Measurements from ENCODE around the gene PLCH2. TPM values are rescaled to one million over a fixed set of nuclear protein-coding genes. Genes with fewer than 3 reads are reported as not detected.
"Not testable (repeated sequence)": the region's sequence is repeated elsewhere in the genome, so short reads cannot be mapped to it uniquely, and the experiment has no call there.

PLCH2 gene
- total RNA-seq, 2 experiments from 2014 or later, result 9.8 to 11.8 TPM

- ChIA-PET CTCF (interaction anchor here (0.7 to 3.8 kb wide), 13 partner anchors 8 to 352 kb away, joined by 3 to 51 read pairs (median 6); partner anchors contain the start of genes FAAP20, PANK4, PEX10 and PRXL2B), POLR2A (interaction anchor here (1.0 to 5.5 kb wide), 18 partner anchors 9 to 353 kb away, joined by 3 to 96 read pairs (median 8); partner anchors contain the start of genes FAAP20, HES5, MORN1 and PANK4)
- H3K4me1 Mint-ChIP-seq (ENCODE audit: low read depth), result peaks cover 38% of the 10 kb centered on the region
- H3K27ac Mint-ChIP-seq, result peak overlapping the region; percentile 98
- DNase-seq, result peak; percentile 83
- H3K9me3 Mint-ChIP-seq (ENCODE audit: insufficient read depth), result no peaks in the 10 kb centered on the region
- H3K36me3 Mint-ChIP-seq (ENCODE audit: low read depth), result peaks cover 2% of the 10 kb centered on the region
- H3K4me3 Mint-ChIP-seq, result peak overlapping the region; percentile 85
- peak; percentile 22 for ATAC-seq
- no peaks in the 10 kb centered on the region for H3K27me3 Mint-ChIP-seq (ENCODE audit: low read depth)
Measured at GRCh38 chr1:2547210-2548067, 71.3 kb downstream of the PLCH2 start.

GRCh38 chr1:2548068-2548589, 72.0 kb downstream of the PLCH2 start:
- H3K4me3 Mint-ChIP-seq, result peak overlapping the region; percentile 85
- H3K9me3 Mint-ChIP-seq (ENCODE audit: insufficient read depth), result no peaks in the 10 kb centered on the region
- H3K27me3 Mint-ChIP-seq (ENCODE audit: low read depth), result no peaks in the 10 kb centered on the region
- DNase-seq (peak; percentile 90), ATAC-seq (peak; percentile 25)
- peaks cover 38% of the 10 kb centered on the region for H3K4me1 Mint-ChIP-seq (ENCODE audit: low read depth)
- H3K27ac Mint-ChIP-seq, result peak overlapping the region; percentile 98
- ChIA-PET POLR2A (interaction anchor here (0.6 to 5.5 kb wide), 19 partner anchors 8 to 353 kb away, joined by 3 to 96 read pairs (median 5); partner anchors contain the start of genes FAAP20, HES5, MORN1 and PANK4), CTCF (interaction anchor here (1.0 to 3.8 kb wide), 13 partner anchors 8 to 353 kb away, joined by 3 to 51 read pairs (median 6); partner anchors contain the start of genes FAAP20, PANK4, PEX10 and PLCH2)
- peaks cover 2% of the 10 kb centered on the region for H3K36me3 Mint-ChIP-seq (ENCODE audit: low read depth)

- CTCF ChIA-PET, result interaction anchor here (1.1 to 2.7 kb wide), 2 partner anchors 290 to 354 kb away, joined by 3 to 13 read pairs; partner anchors contain the start of gene FAAP20
- POLR2A ChIA-PET, result interaction anchor here (0.7 to 4.8 kb wide), 6 partner anchors 11 to 157 kb away, joined by 3 to 59 read pairs (median 4); partner anchors contain the start of genes MORN1 and RER1
- ATAC-seq; H3K36me3 Mint-ChIP-seq (ENCODE audit: low read depth); H3K9me3 Mint-ChIP-seq (ENCODE audit: insufficient read depth); DNase-seq; H3K27me3 Mint-ChIP-seq (ENCODE audit: low read depth): not testable (repeated sequence)
- Mint-ChIP-seq H3K27ac (peak overlapping the region; percentile 98), H3K4me1 (ENCODE audit: low read depth) (peaks cover 42% of the 10 kb centered on the region), H3K4me3 (peak overlapping the region; percentile 85)
Measured at GRCh38 chr1:2549367-2550029, 73.4 kb downstream of the PLCH2 start.

DNA sequence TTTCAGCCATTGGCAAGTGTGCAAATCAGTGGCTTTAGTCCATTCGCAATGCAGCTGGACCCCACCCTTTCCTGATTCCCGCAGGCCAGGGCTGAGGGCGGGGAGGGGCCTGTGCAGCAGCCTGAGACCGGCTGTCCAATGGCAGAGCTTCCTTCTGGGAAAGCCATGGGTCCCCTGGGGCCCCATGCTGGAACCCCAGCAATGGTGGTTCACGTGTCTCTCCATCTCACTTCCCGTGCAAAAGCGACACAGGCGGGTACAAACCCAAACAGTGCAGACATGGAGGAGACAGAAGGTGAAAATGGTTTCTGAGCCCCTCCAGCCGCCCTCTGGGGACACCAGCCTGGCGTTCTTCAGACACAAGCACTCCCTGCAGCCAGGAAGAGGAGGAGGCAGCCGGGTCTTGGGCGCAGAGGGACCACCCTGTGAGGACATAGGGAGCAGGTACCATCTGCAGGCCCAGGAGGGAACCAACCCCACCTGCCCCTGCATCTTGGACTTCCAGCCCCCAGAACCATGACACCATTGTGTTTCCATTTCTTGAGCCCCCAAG, 74.3 kb downstream of the PLCH2 start:
- CTCF ChIA-PET; H3K9me3 Mint-ChIP-seq (ENCODE audit: insufficient read depth); H3K27me3 Mint-ChIP-seq (ENCODE audit: low read depth); H3K36me3 Mint-ChIP-seq (ENCODE audit: low read depth); DNase-seq; H3K4me3 Mint-ChIP-seq; ATAC-seq: not testable (repeated sequence)
- Mint-ChIP-seq H3K27ac (peak overlapping the region; percentile 52), H3K4me1 (ENCODE audit: low read depth) (peaks cover 45% of the 10 kb centered on the region)
- POLR2A ChIA-PET, result interaction anchor here (1.0 kb wide), 2 partner anchors 27 to 28 kb away, joined by 3 to 4 read pairs; no protein-coding TSS in a partner anchor

- H3K4me3 Mint-ChIP-seq; CTCF ChIA-PET; H3K27me3 Mint-ChIP-seq (ENCODE audit: low read depth); H3K9me3 Mint-ChIP-seq (ENCODE audit: insufficient read depth); DNase-seq; ATAC-seq: not testable (repeated sequence)
- H3K4me1 Mint-ChIP-seq (ENCODE audit: low read depth), result peaks cover 49% of the 10 kb centered on the region
- H3K27ac Mint-ChIP-seq, result peak overlapping the region; percentile 52
- peaks cover 12% of the 10 kb centered on the region for H3K36me3 Mint-ChIP-seq (ENCODE audit: low read depth)
- POLR2A ChIA-PET, result interaction anchor here (0.7 kb wide), 1 partner anchor 33 kb away, joined by 4 read pairs; no protein-coding TSS in a partner anchor
Measured at GRCh38 chr1:2551544-2551943, 75.5 kb downstream of the PLCH2 start.

DNA sequence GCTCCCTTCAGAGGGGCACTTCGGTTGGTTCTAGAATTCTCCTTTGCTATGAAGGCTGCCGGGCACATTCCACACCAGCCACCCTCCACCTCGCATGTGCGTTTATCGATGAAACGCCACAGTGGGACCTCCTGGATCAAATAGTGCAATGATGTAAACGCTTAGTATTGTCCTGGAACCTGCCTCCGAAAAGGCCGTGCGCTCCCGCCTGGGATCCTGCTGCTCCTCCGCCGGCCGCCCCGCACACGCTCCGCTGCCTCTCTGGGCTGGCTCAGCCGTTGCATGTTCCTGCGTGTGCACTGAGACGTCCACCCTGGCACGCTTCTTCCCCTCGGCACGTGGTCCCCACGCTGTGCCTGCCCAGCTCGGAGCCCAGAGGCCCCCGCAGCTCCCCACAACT, 76.1 kb downstream of the PLCH2 start:
- no peak overlapping the region for H3K27ac Mint-ChIP-seq
- CTCF ChIA-PET, result no interaction called here

GRCh38 chr1:2553076-2553475, 77.0 kb downstream of the PLCH2 start:
- POLR2A ChIA-PET; H3K27me3 Mint-ChIP-seq (ENCODE audit: low read depth); H3K4me3 Mint-ChIP-seq; H3K9me3 Mint-ChIP-seq (ENCODE audit: insufficient read depth); DNase-seq; H3K27ac Mint-ChIP-seq; ATAC-seq; CTCF ChIA-PET: not testable (repeated sequence)
- Mint-ChIP-seq H3K4me1 (ENCODE audit: low read depth) (peaks cover 55% of the 10 kb centered on the region), H3K36me3 (ENCODE audit: low read depth) (peaks cover 20% of the 10 kb centered on the region)

More for the DNA sequence above, 76.1 kb downstream of the PLCH2 start:
- DNase-seq (no peak), ATAC-seq (no peak)
- POLR2A ChIA-PET, result interaction anchor here (0.7 kb wide), 1 partner anchor 33 kb away, joined by 4 read pairs; no protein-coding TSS in a partner anchor
- Mint-ChIP-seq H3K9me3 (ENCODE audit: insufficient read depth) (no peaks in the 10 kb centered on the region), H3K4me3 (no peak overlapping the region), H3K36me3 (ENCODE audit: low read depth) (peaks cover 15% of the 10 kb centered on the region), H3K4me1 (ENCODE audit: low read depth) (peaks cover 51% of the 10 kb centered on the region), H3K27me3 (ENCODE audit: low read depth) (no peaks in the 10 kb centered on the region)

- H3K4me1 Mint-ChIP-seq (ENCODE audit: low read depth), result peaks cover 54% of the 10 kb centered on the region
- DNase-seq (no peak), ATAC-seq (no peak)
- CTCF ChIA-PET, result interaction anchor here (3.8 kb wide), 1 partner anchor 31 kb away, joined by 42 read pairs; the partner anchor contains the start of gene PRXL2B
- H3K27me3 Mint-ChIP-seq (ENCODE audit: low read depth), result no peaks in the 10 kb centered on the region
- peaks cover 25% of the 10 kb centered on the region for H3K36me3 Mint-ChIP-seq (ENCODE audit: low read depth)
- peak overlapping the region; percentile 97 for H3K4me3 Mint-ChIP-seq
- peak overlapping the region; percentile 98 for H3K27ac Mint-ChIP-seq
- H3K9me3 Mint-ChIP-seq (ENCODE audit: insufficient read depth), result no peaks in the 10 kb centered on the region
- POLR2A ChIA-PET, result interaction anchor here (3.3 kb wide), 1 partner anchor 31 kb away, joined by 130 read pairs; the partner anchor contains the start of gene PRXL2B
Measured at GRCh38 chr1:2553871-2554620, 78.0 kb downstream of the PLCH2 start.

- peaks cover 50% of the 10 kb centered on the region for H3K4me1 Mint-ChIP-seq (ENCODE audit: low read depth)
- DNase-seq (peak; percentile 77), ATAC-seq (peak; percentile 25)
- CTCF ChIA-PET, result interaction anchor here (2.5 to 3.8 kb wide), 3 partner anchors 23 to 139 kb away, joined by 13 to 42 read pairs (median 19); partner anchors contain the start of gene PRXL2B
- peaks cover 24% of the 10 kb centered on the region for H3K36me3 Mint-ChIP-seq (ENCODE audit: low read depth)
- H3K9me3 Mint-ChIP-seq (ENCODE audit: insufficient read depth), result no peaks in the 10 kb centered on the region
- peak overlapping the region; percentile 98 for H3K27ac Mint-ChIP-seq
- POLR2A ChIA-PET, result interaction anchor here (2.9 to 4.9 kb wide), 4 partner anchors 8 to 139 kb away, joined by 12 to 130 read pairs (median 59); partner anchors contain the start of gene PRXL2B
- peak overlapping the region; percentile 97 for H3K4me3 Mint-ChIP-seq
- no peaks in the 10 kb centered on the region for H3K27me3 Mint-ChIP-seq (ENCODE audit: low read depth)
Measured at GRCh38 chr1:2554621-2555387, 78.7 kb downstream of the PLCH2 start.
